GM18858 (cell line): ENCODE results near the gene GOLGA8F.
"Not testable (repeated sequence)": the region's sequence is repeated elsewhere in the genome, so short reads cannot be mapped to it uniquely, and the experiment has no call there.

Experiments
- ATAC-seq: cut with Tn5 transposase; IDR thresholded peaks from one replicate; pipeline ENCODE4 v1.9.1; 2021; ENCODE audit not compliant: unreplicated experiment

Gene GOLGA8F, protein sequence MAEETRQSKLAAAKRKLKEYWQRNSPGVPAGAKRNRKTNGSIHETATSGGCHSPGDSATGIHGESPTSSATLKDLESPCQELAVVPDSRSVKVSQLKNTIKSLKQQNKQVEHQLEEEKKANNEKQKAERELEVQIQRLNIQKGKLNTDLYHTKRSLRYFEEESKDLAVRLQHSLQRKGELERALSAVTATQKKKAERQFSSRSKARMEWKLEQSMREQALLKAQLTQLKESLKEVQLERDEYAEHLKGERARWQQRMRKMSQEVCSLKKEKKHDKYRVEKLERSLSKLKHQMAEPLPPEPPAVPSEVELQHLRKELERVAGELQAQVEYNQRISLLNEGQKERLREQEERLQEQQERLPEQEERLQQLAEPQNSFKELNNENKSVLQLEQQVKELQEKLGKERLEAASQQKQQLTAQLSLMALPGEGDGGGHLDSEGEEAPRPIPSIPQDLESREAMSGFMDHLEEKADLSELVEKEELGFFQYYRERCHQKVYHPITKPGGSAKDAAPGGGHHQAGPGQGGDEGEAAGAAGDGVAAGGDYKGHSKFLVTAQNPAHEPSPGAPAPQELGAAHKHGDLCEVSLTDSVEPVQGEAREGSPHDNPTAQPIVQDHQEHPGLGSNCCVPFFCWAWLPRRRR

GRCh38 chr15:28378364-28378763 is at the start of gene GOLGA8F:
Gene GOLGA8F (plus strand): TSS chr15:28378664. CDS start chr15:28378762, 98 bp downstream.
- ATAC-seq: not testable (repeated sequence)

DNA sequence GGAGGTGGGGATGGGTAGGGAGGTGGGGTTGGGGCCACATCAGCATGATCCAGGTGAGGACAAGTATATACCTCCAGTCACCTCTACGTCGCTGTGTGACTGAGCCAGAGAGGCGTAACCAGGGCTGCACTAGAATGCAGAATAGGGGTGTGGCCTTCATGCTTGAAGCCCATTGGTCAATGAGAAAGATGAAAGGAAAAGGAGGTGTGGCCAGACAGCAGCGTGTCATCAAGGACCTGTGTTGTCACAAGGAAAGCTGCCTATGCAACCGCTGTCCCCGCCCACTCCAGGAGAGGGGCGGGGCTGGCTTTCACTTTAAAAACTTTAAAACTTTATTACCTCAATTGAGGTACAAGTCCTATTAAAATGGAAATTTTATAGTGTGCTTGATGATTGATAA is 20.5 kb upstream of the GOLGA8F start, which contains the start of gene GOLGA6L24:
Gene GOLGA6L24 (minus strand): TSS at position 101 of the 400 bp plus-strand sequence. CDS start 61 bp downstream, at position 40.
- ATAC-seq: not testable (repeated sequence)

DNA sequence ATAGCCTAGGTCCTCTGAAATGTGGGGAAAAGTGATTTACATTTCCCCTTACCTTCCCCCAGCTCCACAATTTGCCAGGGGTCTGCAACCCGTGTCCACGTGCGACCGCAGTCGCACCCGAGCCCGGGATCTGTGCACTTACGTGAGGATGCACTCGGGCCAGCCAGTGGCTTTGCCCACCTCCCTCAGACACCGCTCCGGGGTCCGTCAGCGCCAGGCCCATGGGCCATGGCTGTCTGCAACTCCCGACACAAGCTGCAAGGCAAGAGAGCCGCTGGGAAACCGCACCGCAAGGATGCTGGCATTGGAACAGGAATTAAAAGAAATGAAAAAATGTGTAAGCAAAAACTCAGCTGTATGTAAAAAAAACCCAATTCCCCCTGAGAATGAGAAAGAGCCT is 13.0 kb upstream of the GOLGA8F start:
- ATAC-seq: not testable (repeated sequence)

DNA sequence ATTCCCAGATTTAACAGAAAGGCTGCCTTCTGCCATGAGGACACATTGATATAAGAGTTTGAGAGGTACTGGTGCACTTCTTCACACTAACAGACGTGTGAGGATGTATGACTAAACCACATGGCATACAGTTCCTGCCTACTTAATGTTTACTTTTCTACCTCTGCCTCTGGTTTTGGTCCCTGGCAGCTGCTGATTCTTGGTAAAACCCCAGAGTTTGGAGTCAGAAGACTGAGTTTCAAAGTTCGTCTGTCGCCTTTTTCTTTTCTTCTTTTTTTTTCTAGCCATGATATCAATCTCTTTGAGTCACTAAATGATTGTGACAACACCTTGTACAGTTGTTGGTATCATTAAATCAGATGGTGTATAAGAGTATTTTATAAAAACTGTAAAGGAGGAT is 1.6 kb downstream of the GOLGA8F start:
- not testable (repeated sequence) for ATAC-seq

- not testable (repeated sequence) for ATAC-seq
Observed at GRCh38 chr15:28396022-28396421, 17.6 kb downstream of the GOLGA8F start.

DNA sequence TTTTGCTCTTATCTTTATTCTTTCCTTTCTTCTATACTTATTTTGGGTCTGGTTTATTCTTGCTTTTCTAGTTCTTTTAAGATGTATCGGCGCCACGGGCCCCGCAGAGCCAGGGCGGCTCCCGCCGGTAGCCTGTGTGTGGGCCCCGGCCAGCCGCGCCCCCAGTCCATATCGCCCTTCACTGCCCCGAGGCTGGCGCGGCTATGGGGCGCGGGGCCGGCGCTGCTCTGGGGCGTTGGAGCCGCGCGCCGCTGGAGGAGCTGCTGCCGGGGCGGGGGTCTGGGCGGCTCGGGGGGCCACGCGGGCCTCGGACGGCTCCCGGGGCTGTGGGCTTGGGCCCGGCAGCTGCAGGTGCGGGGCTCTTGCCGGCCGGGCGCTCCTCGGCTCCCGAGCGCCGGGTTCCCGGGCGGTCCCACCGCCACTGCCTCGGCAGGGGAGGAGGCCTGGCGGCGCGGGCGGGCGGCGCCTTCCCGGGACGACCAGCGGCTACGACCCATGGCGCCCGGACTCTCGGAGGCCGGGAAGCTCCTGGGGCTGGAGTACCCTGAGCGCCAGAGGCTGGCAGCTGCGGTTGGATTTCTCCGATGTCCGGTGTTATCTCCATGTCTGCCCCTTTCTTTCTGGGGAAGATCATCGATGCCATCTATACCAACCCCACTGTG is 24.4 kb downstream of the GOLGA8F start:
- not testable (repeated sequence) for ATAC-seq

- not testable (repeated sequence) for ATAC-seq
Observed at GRCh38 chr15:28420470-28420869, 42.0 kb downstream of the GOLGA8F start.

GRCh38 chr15:28435594-28435993 is 57.1 kb downstream of the GOLGA8F start:
- ATAC-seq: not testable (repeated sequence)
